Measurements from ENCODE around the gene UVRAG. TPM values are rescaled to one million over a fixed set of nuclear protein-coding genes. Genes with fewer than 3 reads are reported as not detected.

UVRAG gene
- total RNA-seq, 1 donor from 2014 or later: 27.6 TPM

DNA sequence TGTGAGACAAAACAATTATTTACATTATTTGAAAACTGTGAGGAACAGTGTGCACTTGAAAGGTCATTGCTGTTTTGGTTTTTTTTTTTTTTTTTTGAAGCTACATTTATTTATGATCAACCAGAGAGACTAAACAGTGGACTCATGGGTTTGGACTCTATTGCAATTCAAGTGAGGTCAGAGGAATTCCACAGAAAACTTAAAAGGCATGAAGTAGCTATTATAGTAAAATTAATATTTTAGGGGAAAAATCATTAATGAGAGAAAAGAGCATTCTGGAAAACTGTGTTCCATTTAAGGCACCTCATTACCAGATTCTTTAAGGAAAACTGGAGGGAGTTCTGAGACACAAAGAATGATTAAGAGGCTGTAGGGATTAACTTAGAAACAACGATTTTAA is 288.4 kb downstream of the UVRAG start:
- Mint-ChIP-seq H3K4me3 (no peak overlapping the region), H3K27me3 (ENCODE audit: low read depth) (no peaks in the 10 kb centered on the region), H3K27ac (peak overlapping the region; percentile 19), H3K36me3 (peaks cover 3% of the 10 kb centered on the region), H3K9me3 (peaks cover 8% of the 10 kb centered on the region), H3K4me1 (peaks cover 21% of the 10 kb centered on the region)
- TF ChIP-seq, protein P1, sequence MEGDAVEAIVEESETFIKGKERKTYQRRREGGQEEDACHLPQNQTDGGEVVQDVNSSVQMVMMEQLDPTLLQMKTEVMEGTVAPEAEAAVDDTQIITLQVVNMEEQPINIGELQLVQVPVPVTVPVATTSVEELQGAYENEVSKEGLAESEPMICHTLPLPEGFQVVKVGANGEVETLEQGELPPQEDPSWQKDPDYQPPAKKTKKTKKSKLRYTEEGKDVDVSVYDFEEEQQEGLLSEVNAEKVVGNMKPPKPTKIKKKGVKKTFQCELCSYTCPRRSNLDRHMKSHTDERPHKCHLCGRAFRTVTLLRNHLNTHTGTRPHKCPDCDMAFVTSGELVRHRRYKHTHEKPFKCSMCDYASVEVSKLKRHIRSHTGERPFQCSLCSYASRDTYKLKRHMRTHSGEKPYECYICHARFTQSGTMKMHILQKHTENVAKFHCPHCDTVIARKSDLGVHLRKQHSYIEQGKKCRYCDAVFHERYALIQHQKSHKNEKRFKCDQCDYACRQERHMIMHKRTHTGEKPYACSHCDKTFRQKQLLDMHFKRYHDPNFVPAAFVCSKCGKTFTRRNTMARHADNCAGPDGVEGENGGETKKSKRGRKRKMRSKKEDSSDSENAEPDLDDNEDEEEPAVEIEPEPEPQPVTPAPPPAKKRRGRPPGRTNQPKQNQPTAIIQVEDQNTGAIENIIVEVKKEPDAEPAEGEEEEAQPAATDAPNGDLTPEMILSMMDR (IDR thresholded peaks at IDR 0.05; ENCODE audit: unreplicated experiment): no peak
- DNase-seq (ENCODE audit: low spot score in 2 of 2, unreplicated experiment in 2 of 2): no peak

DNA sequence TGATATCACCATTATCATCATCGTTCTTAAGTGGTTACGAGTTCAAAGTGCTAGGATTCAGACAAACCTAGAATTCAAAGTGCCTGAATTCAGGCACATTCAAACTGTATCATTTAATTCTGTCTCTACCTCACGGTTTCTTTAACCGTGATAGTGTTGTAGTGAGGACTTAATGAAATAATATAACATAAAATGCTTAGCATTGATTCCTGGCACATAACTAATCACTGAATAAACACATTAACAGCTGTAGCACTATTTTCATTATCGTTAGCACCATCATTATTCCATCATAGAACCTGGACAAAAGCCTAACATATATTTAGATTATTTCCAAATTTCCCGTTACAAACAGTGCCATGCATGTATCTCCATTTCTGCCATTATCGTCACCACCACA is 289.3 kb downstream of the UVRAG start:
- no peak for DNase-seq (ENCODE audit: low spot score in 2 of 2, unreplicated experiment in 2 of 2)
- Mint-ChIP-seq H3K36me3 (peaks cover 3% of the 10 kb centered on the region), H3K4me3 (no peak overlapping the region), H3K27me3 (ENCODE audit: low read depth) (no peaks in the 10 kb centered on the region), H3K4me1 (peaks cover 21% of the 10 kb centered on the region), H3K9me3 (peaks cover 8% of the 10 kb centered on the region), H3K27ac (no peak overlapping the region)
- TF ChIP-seq, protein P1 (IDR thresholded peaks at IDR 0.05; ENCODE audit: unreplicated experiment): no peak

DNA sequence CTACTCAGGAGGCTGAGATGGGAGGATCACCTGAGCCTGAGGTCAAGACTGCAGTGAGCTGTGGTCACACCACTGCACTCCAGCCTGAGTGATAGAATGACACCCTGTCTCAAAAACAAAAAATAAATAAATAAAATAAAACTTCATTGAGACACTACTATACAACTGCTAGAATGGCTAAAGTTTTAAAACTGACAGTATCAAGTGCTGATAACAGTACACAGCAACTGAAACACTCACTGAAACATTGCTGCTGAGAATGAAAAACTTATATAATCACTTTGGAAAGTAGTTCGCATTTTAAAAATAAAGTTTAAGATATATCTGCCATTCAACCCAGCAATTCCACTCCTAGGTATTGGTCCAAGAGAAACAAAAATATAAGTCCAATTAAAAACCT is 290.6 kb downstream of the UVRAG start:
- peaks cover 7% of the 10 kb centered on the region for H3K9me3 Mint-ChIP-seq
- no peaks in the 10 kb centered on the region for H3K27me3 Mint-ChIP-seq (ENCODE audit: low read depth)

DNA sequence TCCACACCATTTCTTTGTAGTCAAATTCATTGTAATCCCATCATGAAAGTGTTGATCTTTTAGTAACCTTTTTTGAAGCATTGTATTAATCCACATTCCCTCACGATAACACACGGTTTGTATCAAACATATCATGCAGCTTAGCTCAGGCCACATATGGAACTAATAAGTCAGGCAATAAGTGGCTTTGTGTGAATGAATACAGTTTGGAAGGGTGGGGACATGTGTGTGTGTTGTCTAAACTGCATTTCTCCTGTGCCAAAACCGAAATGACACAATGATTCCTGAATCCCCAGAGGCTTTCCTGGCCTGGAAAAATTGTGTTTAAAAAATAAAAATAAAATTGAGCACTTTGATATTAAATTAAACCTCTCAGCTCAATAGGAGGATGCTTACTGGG is 293.0 kb downstream of the UVRAG start:
- TF ChIP-seq, protein P1 (IDR thresholded peaks at IDR 0.05; ENCODE audit: unreplicated experiment): no peak
- peak overlapping the region; percentile 51 for H3K27ac Mint-ChIP-seq
- H3K9me3 Mint-ChIP-seq: peaks cover 10% of the 10 kb centered on the region
- peaks cover 12% of the 10 kb centered on the region for H3K4me1 Mint-ChIP-seq
- no peak for DNase-seq (ENCODE audit: low spot score in 2 of 2, unreplicated experiment in 2 of 2)
- no peaks in the 10 kb centered on the region for H3K27me3 Mint-ChIP-seq (ENCODE audit: low read depth)
- H3K4me3 Mint-ChIP-seq: no peak overlapping the region
- peaks cover 10% of the 10 kb centered on the region for H3K36me3 Mint-ChIP-seq

More for the DNA sequence above, 290.6 kb downstream of the UVRAG start:
- Mint-ChIP-seq H3K36me3 (peaks cover 3% of the 10 kb centered on the region), H3K27ac (no peak overlapping the region), H3K4me3 (no peak overlapping the region), H3K4me1 (peaks cover 21% of the 10 kb centered on the region)
- TF ChIP-seq, protein P1 (IDR thresholded peaks at IDR 0.05; ENCODE audit: unreplicated experiment): no peak
- no peak for DNase-seq (ENCODE audit: low spot score in 2 of 2, unreplicated experiment in 2 of 2)

DNA sequence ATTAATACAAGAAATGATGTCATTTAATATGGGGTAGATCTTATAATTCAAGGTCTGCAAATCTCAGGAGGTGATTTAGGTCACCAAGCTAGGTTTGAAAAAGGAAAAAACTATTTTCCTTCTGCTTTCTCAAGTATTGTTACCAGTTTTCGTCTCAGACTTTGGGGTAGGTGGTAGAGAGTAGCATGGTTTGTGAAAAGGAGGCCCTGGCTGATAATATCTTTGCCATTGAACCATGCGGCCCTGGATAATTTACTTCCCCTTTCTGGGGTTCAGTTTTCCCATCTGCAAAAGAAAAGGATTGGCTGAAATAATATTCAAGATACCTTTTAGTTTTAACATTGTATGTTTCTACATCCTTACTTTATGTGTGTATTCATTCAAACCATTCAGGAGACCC is 299.2 kb downstream of the UVRAG start:
- Mint-ChIP-seq H3K36me3 (peaks cover 20% of the 10 kb centered on the region), H3K27ac (no peak overlapping the region), H3K4me3 (no peak overlapping the region), H3K9me3 (peaks cover 10% of the 10 kb centered on the region), H3K4me1 (peaks cover 9% of the 10 kb centered on the region), H3K27me3 (ENCODE audit: low read depth) (no peaks in the 10 kb centered on the region)
- no peak for DNase-seq (ENCODE audit: low spot score in 2 of 2, unreplicated experiment in 2 of 2)
- TF ChIP-seq, protein P1 (IDR thresholded peaks at IDR 0.05; ENCODE audit: unreplicated experiment): no peak

DNA sequence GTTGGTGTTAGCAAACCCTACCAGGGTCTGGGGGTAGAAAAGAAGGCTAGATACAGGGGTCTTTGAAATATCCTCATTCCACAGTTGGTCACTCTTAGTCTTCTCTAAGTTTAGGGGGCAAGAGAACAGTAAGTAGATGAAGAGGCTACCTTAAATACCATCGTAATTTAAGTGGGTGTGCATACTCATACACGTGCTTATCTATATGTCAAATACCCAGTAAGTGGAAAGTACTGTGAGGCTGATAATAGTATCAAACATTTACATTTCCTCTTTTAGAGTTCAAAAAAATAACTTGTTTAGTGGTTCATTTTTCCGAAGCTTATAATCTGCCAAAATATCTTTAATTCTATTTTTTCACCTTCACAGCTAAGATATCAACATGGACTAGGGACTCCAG is 300.5 kb downstream of the UVRAG start:
- peaks cover 20% of the 10 kb centered on the region for H3K36me3 Mint-ChIP-seq
- H3K4me1 Mint-ChIP-seq: peaks cover 9% of the 10 kb centered on the region
- no peak overlapping the region for H3K27ac Mint-ChIP-seq
- H3K4me3 Mint-ChIP-seq: no peak overlapping the region
- H3K27me3 Mint-ChIP-seq (ENCODE audit: low read depth): no peaks in the 10 kb centered on the region
- TF ChIP-seq, protein P1 (IDR thresholded peaks at IDR 0.05; ENCODE audit: unreplicated experiment): no peak
- DNase-seq (ENCODE audit: low spot score in 2 of 2, unreplicated experiment in 2 of 2): no peak
- H3K9me3 Mint-ChIP-seq: peaks cover 10% of the 10 kb centered on the region

Data from mesothelial cell of epicardium (in vitro differentiated cells).